NCI-H1048 (cell line): ENCODE data around the gene MPPED2.
A peak's percentile ranks its signal among the peaks of the same experiment; 100 is the strongest.

Experiments used
- DNase-seq: peaks from one replicate; lab custom pipeline; 2025; lab: John Stamatoyannopoulos, UW

MPPED2 gene

DNA sequence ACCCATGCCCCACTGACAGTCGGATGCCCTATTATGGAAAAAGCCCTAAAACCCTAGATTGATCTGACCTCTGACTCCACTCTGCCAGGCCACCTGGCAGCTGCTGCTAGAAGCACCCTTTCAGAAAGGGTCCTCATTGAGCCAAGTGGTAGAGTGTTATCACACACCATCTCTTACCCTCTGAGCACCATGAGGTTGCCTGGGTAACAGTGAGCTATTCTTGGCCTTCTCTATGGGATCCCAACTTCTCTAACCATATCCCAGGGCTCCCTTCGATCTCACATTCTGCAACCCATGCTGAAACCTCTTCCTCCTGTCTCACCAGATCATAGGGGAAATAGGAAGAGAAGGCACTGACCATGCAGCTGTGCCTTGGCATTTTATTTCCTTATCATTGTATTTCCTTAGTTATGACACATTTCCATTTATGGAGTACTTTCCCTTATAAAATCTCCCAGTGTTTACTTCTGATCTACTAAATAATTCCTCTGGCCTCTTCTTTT, 52.7 kb downstream of the MPPED2 start:
- no peak for DNase-seq

GRCh38 chr11:30527566-30527965, 58.6 kb downstream of the MPPED2 start:
- DNase-seq, result no peak

GRCh38 chr11:30526558-30526957, 59.6 kb downstream of the MPPED2 start:
- DNase-seq, result no peak

DNA sequence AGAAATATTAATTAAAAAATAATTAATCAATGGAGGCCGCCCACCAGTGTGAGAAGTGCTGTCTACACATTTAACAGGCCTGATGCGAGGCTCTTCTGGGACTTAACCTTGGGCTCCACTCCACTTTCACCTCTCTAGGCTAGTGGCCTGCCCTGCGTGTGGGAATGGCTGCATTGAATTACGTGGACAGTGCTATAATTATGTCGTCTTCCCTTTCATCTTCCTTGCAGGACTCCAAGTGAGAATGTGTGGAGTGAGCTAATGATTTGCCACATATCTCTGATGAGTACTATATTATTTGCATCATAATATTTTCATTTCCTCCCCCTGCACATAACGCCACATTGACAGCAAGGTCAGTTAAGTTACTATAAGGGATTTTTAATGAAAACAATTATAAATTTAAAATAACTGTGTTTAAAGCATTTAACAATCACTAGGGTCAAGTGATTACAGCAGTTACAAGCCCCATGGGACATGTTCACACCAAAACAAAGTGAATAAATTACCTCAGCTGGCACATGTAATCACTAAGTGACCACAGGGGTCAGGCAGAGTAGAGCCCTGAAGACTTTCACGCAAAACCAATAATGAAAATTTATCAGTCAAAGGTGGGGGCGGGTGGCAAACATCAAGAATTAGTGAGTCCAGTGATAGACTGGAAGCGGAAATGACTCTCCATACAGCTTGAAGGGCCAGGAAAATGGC, 63.5 kb downstream of the MPPED2 start:
- DNase-seq, result no peak

DNA sequence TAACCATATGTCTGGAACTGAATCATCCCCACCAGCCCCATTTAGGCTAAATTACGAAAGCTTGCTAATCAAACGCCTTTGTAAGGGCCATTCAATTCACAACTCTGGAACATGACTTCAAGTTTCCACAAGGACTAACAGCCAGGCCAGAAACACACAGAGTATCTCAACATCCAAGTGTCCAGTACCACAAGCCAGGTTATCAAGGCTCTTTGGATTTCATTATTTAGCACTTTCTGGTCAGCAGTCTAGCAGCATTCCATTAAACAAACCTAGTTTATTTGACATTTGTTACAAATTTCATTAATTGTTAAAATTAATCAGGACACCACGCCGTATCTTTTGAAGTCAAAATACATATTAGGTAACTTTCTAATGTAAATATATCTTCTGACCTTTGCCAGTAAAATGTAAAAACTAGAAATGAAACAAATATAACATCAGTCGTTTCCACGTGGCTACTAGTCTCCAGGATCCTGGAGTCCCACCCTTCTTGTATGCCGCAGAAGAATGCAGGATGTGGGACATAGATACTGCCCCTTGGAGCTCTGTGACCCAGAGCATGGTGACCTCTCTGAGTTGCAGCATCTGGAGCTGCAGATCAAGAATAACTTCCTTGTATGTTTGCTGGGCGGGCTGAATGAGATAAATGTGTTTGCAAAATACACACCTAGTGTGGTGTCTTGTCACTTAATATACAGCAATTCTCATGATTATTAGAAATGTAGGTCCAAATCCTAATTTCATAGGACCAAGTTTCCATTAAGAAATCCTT, 64.7 kb downstream of the MPPED2 start:
- no peak for DNase-seq

DNA sequence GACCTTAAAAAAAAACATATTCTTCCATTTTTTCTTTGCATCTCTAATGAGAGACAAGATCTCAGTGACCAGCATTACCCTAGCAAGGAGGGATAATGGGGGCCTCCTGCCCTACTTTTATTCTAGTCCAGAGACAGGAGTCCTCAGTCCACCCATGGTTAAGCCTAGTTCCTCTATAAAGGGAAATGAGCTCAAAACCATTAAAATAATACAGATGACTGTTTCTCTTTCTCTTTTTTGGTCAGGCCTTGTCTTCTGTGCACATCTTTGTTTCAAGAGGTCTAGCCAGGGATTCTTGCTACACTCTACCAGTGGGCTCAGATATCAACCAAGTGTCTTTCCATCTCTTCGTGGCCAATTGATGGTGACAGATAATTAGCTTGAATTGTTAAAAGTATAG, 73.1 kb downstream of the MPPED2 start:
- no peak for DNase-seq

GRCh38 chr11:30511408-30511807, 74.7 kb downstream of the MPPED2 start:
- DNase-seq, result no peak

DNA sequence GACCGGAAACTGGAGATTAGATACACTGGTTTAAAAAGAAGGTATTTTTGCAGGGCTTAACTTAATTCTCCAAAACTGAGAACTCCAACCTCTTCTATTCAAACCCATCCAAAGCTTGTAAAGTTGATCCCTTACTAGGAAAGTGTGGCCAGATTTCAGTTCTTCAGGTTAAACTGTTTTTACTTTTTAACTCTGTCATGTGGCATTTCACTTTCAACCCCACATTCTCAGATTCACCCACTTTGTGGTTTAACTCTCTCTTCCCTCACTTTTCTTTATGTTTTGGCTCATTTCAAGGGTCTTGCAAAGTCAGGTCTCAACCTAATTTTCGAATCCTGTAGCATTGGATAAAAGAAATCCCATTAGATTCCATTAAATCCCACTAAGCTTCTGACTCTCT, 75.4 kb downstream of the MPPED2 start:
- DNase-seq, result no peak

DNA sequence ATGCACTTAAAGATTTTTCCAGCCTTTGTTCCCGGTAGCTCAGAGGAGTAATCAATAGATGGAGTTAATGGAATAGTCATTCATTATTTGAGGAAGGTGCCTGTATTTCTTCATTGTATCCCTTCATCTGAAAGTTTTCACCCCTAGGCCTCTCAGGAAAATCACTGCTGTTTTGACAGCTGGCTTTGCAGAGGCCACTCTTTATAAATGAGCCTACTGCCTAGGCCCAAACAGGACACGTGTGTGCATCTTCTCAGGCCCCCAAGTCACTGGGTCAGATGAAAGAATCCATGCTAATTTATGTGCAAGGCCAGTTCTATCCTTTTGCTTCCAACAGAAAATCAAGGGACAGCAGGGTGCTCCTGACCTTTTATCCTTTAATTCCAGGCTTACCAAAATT, 76.8 kb downstream of the MPPED2 start:
- DNase-seq, result no peak

GRCh38 chr11:30508594-30508993, 77.6 kb downstream of the MPPED2 start:
- no peak for DNase-seq

- DNase-seq, result no peak
Observed at GRCh38 chr11:30505603-30506002, 80.5 kb downstream of the MPPED2 start.

DNA sequence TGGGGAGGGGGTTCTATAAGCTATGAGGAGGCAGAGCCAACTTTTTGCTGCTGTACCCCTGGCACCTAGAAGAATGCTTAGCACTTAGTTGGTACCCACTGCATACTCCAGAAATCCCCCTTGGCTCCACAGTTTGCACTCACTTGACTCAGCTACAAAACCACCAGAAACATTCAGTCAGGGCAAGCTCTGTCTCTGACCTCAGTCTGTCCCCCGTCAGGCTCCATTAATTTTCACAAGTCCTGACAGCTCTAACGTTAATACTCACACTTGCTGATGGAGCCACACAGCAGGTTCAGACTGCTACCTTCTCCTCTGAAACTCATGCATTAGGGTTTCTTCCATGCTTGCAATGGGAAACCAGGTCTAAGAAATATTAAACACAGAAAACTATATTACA, 81.7 kb downstream of the MPPED2 start:
- no peak for DNase-seq

DNA sequence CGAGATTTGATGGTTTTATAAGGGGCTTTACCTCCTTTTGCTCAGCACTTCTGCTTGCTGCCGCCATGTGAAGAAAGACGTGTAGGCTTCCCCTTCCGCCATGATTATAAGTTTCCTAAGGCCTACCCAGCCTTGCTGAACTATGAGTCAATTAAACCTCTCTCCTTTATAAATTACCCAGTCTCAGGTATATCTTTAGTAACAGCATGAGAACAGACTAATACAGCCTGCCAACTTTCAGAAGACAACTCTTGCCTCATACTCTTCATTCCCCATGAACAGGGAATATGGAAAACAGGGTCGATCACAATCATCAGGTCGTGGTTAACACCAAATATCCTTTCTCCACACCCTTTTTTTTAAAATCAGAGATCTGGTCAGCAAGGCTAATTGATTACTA, 83.0 kb downstream of the MPPED2 start:
- no peak for DNase-seq

DNA sequence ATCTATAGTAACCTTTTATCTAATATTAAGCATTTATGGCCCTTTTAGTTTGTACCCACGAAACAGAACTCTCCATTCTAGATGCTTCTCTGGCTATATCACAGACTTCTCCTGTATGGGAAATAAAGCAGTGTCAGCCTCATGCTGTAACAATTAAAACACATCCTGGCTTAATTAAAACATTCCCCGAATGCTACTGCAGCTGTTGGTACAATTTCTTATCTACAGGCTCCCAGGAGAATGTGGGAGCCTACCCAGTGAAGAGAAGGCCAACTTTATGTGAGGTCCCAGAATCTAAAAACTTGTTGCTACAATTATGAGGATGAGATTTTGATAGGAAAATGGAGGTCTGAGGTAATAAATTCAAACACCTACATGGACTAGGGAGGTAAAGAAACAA, 83.8 kb downstream of the MPPED2 start:
- DNase-seq, result no peak

- DNase-seq, result no peak
Observed at GRCh38 chr11:30501744-30502143, 84.4 kb downstream of the MPPED2 start.

DNA sequence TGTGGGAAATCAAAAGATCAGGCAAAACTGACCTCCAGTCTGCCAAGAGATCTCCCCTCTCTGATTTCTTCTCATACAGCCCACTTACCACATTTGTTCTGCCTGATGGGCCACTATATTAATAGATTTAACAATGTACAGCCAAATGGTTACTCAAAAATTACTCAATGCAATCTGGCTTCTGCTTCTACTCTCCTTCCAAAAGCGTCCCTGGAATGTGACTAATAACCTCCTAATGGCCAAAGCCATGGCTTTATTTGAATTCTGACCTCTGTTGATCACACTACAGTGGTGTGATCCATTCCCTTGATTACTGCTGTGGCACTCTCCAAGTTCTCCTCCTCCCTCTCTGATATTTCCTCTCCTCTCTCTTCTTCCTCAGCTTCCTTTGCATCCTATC, 86.2 kb downstream of the MPPED2 start:
- DNase-seq, result no peak

DNA sequence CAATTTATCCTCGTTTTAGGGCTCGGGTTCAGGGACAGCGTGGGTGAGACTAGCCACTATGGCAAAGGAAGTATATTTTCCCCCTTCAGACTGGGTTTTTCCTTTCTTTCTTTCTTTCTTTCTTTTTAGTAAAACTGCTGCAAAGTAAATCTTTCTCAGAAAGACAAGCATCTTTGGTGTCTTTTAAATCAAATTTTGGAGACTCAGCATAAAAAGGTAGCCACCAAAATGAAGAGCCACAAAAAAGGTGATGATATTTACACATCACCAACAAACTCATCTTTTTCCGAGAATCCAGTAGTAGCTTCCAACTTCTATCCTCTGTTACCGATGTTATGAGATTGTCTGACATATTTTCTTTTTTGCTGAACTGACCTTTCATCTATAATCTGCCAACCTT, 88.6 kb downstream of the MPPED2 start:
- no peak for DNase-seq

DNA sequence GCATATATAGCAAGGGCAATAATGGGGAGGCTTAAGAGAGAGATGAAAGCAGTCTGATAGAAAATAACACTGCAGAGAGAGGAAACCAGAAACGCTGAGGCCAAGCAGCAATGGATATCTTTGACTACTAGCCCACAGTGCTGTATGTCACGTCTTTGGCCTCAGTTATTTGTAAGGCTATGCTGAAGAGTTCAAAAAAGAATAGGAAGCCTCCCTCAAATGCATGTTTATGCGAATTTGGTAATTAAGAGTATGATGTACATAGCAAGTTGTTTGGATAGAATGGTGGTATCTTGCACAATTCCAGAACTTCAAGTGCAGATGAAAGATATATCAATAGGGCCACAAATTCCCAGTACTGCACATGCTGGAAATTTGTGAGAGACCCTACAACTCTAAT, 89.2 kb downstream of the MPPED2 start:
- no peak for DNase-seq

GRCh38 chr11:30495437-30495836, 90.7 kb downstream of the MPPED2 start:
- no peak for DNase-seq

GRCh38 chr11:30489511-30489910, 96.6 kb downstream of the MPPED2 start:
- no peak for DNase-seq

DNA sequence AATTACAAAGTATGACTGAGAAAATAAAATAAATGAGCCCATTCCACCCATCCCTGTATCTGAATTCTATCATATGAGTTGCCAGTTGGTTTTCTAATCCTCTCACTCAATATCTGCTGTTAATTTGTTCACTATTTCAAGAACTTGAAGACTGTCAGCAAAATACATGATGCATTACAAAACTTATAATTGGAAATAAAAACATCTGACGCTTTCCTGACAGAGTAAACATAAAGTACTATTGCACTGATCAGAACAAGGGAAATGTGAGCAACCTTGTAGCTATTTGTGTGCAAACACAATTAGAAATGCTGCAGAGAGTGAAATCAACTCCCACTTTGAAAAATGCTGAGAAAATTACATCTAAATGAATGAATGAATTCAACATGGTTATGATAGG, 97.1 kb downstream of the MPPED2 start:
- DNase-seq, result no peak

- DNase-seq, result peak; percentile 39
Observed at GRCh38 chr11:30488304-30488998, 97.7 kb downstream of the MPPED2 start.
